IPS DF 6.9 (cell line): ENCODE results near the gene UBXN2A.

Experiments used
- DNase-seq: peaks from one replicate; pipeline ENCODE4 v3.0.0-alpha.2; 2013; ENCODE audit warnings: low read depth, low spot score
- H3K27ac ChIP-seq: one replicate; pipeline ENCODE4 v1.5.1; 2013; ENCODE audit warnings: low read length, control low read depth
- H3K27me3 ChIP-seq: 2 replicates; pipeline ENCODE4 v1.6.1; 2013; ENCODE audit warnings: mild to moderate bottlenecking, low read length; ENCODE audit not compliant: control insufficient read depth, insufficient read depth
- H3K36me3 ChIP-seq: 2 replicates; pipeline ENCODE4 v1.6.1; 2013; ENCODE audit warnings: low read length; ENCODE audit not compliant: control insufficient read depth, insufficient read depth
- H3K4me1 ChIP-seq: 2 replicates; pipeline ENCODE4 v1.6.1; 2013; ENCODE audit warnings: low read length; ENCODE audit not compliant: control insufficient read depth, insufficient read depth
- H3K4me3 ChIP-seq: 2 replicates; pipeline ENCODE4 v1.5.1; 2013; ENCODE audit warnings: mild to moderate bottlenecking, low read length
- H3K9me3 ChIP-seq: 2 replicates; pipeline ENCODE4 v1.6.1; 2013; ENCODE audit warnings: low read length, inconsistent platforms; ENCODE audit not compliant: control insufficient read depth, insufficient read depth
- WGBS: extraction: QIAGEN DNeasy Blood & Tissue Kit; methylation state at CpG from one replicate; pipeline ENCODE4 v1.1.7; 2013; ENCODE audit warnings: mixed read lengths, missing lambda C conversion rate; ENCODE audit not compliant: insufficient read length, insufficient coverage; 5-methylcytosine and 5-hydroxymethylcytosine counted together

The UBXN2A gene

DNA sequence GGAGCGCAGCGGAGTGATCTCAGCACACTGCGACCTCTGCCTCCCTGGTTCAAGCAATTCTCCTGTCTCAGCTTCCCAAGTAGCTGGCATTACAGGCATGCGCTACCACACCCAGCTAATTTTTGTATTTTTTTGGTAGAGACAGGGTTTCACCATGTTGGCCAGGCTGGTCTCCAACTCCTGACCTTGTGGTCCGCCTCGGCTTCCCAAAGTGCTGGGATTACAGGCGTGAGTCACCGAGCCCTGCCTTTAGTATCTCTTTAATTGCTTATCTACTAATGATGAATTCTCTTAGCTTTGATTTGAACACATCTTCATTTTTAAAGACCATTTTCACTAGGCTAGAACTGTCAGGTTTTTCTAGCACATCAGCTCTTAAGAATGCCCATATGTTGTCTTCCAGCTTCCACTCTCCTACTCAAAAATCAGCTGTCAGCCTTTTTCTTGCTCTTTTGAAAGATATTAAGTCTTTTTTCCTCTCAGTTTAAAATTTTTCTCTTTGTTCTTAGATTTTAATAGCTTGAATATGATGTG is 53.5 kb downstream of the UBXN2A start:
- H3K27me3 ChIP-seq = no peaks in the 10 kb centered on the region
- no CpG with 5 or more reads among the region's 8 CpGs for whole genome bisulfite sequencing

DNA sequence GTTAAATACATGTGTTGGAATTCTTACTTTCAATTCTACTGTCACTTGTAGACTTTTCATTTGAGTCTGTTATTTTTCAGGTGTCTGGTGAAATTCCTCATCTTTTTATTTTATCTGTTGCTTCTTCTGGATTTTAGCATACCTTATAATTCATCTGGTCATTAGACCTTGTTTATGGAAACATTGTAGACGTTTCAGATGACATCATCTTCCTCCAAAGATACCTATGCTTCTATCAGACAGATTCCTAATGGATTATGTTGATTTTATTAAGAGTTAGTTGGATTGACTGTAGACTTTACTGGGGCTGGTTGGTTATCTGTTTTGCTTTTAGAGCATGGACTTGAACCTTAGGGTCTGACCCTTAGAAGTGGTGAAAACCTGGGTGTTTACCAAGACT is 54.3 kb downstream of the UBXN2A start:
- no peaks in the 10 kb centered on the region for H3K36me3 ChIP-seq
- no peak overlapping the region for H3K4me3 ChIP-seq
- no peak for DNase-seq

More for the DNA sequence above, 53.5 kb downstream of the UBXN2A start:
- Histone ChIP-seq H3K4me1 (no peaks in the 10 kb centered on the region), H3K9me3 (no peaks in the 10 kb centered on the region), H3K36me3 (no peaks in the 10 kb centered on the region), H3K4me3 (no peak overlapping the region), H3K27ac (no peak overlapping the region)
- no peak for DNase-seq

DNA sequence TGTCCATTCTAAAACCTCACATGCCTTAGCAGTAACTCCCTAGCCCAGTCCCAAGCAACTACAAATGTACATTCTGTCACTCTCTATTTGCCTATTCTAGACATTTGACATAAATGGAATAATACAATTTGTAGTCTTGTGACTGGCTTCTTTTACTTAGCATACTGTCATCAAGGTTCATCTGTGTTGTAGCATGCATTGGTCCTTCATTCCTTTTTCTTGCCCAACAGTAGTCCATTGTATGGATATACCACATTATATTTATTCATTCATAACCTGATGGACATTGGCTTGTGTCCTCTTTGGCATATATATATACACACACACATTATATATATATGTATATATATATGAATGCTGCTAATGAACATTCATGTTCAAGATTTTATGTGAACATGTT is 67.4 kb downstream of the UBXN2A start:
- Histone ChIP-seq H3K36me3 (no peaks in the 10 kb centered on the region), H3K27ac (no peak overlapping the region), H3K27me3 (no peaks in the 10 kb centered on the region), H3K9me3 (no peaks in the 10 kb centered on the region), H3K4me3 (no peak overlapping the region), H3K4me1 (peaks cover 4% of the 10 kb centered on the region)
- no peak for DNase-seq

More for the DNA sequence above, 54.3 kb downstream of the UBXN2A start:
- H3K4me1 ChIP-seq = no peaks in the 10 kb centered on the region
- WGBS = no CpG with 5 or more reads among the region's 1 CpG
- H3K27me3 ChIP-seq = no peaks in the 10 kb centered on the region
- H3K27ac ChIP-seq = no peak overlapping the region
- no peaks in the 10 kb centered on the region for H3K9me3 ChIP-seq

- Histone ChIP-seq H3K9me3 (no peaks in the 10 kb centered on the region), H3K36me3 (no peaks in the 10 kb centered on the region), H3K27me3 (no peaks in the 10 kb centered on the region), H3K4me1 (peaks cover 4% of the 10 kb centered on the region), H3K4me3 (no peak overlapping the region), H3K27ac (no peak overlapping the region)
- no CpG with 5 or more reads among the region's 13 CpGs for WGBS
- no peak for DNase-seq
Measured at GRCh38 chr2:24008672-24009366, 68.6 kb downstream of the UBXN2A start.

DNA sequence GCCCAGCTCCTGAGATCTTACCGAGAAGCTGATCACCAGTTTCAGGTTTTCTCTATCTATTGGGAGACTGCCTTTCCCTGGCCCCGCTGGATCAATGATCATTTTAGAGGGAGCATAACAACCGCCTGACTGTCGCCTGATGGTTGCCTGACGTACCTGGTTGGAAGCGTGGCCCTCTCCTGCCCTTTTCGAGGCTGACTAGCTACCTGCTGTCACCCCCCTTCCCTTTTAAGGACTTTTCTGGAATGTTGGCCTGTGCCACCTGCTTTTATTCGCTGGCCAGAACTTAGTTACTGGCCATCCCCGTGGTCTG is 69.1 kb downstream of the UBXN2A start:
- H3K27me3 ChIP-seq = no peaks in the 10 kb centered on the region
- H3K36me3 ChIP-seq = no peaks in the 10 kb centered on the region
- no peak overlapping the region for H3K4me3 ChIP-seq
- no peak overlapping the region for H3K27ac ChIP-seq
- no peak for DNase-seq
- WGBS = no CpG with 5 or more reads among the region's 9 CpGs
- no peaks in the 10 kb centered on the region for H3K9me3 ChIP-seq
- peaks cover 4% of the 10 kb centered on the region for H3K4me1 ChIP-seq

GRCh38 chr2:24009680-24010476 is 69.6 kb downstream of the UBXN2A start, which contains the start of gene MFSD2B:
Gene MFSD2B, plus strand, starts transcription at chr2:24010085. Its CDS starts 12 bp downstream, at chr2:24010097.
- Histone ChIP-seq H3K27ac (no peak within 1 kb of the TSS), H3K27me3 (no peaks in the 10 kb centered on the region), H3K9me3 (no peaks in the 10 kb centered on the region), H3K4me1 (peaks cover 4% of the 10 kb centered on the region), H3K36me3 (no peaks in the 10 kb centered on the region), H3K4me3 (peak within 1 kb of the TSS; percentile 46; the same call in 1 of the 2 replicates)
- no peak for DNase-seq
- no CpG with 5 or more reads among the region's 75 CpGs for WGBS

GRCh38 chr2:24010477-24011249 is 70.4 kb downstream of the UBXN2A start:
- Histone ChIP-seq H3K9me3 (no peaks in the 10 kb centered on the region), H3K4me3 (peak overlapping the region; percentile 46; the same call in 1 of the 2 replicates), H3K36me3 (no peaks in the 10 kb centered on the region), H3K27me3 (no peaks in the 10 kb centered on the region), H3K4me1 (peaks cover 4% of the 10 kb centered on the region), H3K27ac (no peak overlapping the region)
- no peak for DNase-seq
- no CpG with 5 or more reads among the region's 37 CpGs for WGBS

GRCh38 chr2:24011250-24012104 is 71.2 kb downstream of the UBXN2A start:
- no peak for DNase-seq
- no peak overlapping the region for H3K27ac ChIP-seq
- H3K4me1 ChIP-seq = peaks cover 4% of the 10 kb centered on the region
- WGBS = no CpG with 5 or more reads among the region's 7 CpGs
- no peaks in the 10 kb centered on the region for H3K27me3 ChIP-seq
- H3K4me3 ChIP-seq = no peak overlapping the region
- no peaks in the 10 kb centered on the region for H3K9me3 ChIP-seq
- H3K36me3 ChIP-seq = no peaks in the 10 kb centered on the region

GRCh38 chr2:24012521-24013188 is 72.4 kb downstream of the UBXN2A start:
- Histone ChIP-seq H3K36me3 (no peaks in the 10 kb centered on the region; the same call in 1 of the 2 replicates), H3K4me3 (no peak overlapping the region), H3K4me1 (peaks cover 4% of the 10 kb centered on the region), H3K27ac (no peak overlapping the region), H3K9me3 (no peaks in the 10 kb centered on the region), H3K27me3 (no peaks in the 10 kb centered on the region)
- DNase-seq = no peak
- WGBS = no CpG with 5 or more reads among the region's 9 CpGs
